Measurements from ENCODE around the gene INSM1.

INSM1 gene

GRCh38 chr20:20395903-20396568, 28.1 kb downstream of the INSM1 start:
- DNase-seq = no peak

GRCh38 chr20:20396794-20397193, 28.9 kb downstream of the INSM1 start:
- no peak for DNase-seq

- DNase-seq = no peak
Measured at GRCh38 chr20:20398123-20398522, 30.2 kb downstream of the INSM1 start.

GRCh38 chr20:20399531-20400500, 31.9 kb downstream of the INSM1 start:
- DNase-seq = no peak

DNA sequence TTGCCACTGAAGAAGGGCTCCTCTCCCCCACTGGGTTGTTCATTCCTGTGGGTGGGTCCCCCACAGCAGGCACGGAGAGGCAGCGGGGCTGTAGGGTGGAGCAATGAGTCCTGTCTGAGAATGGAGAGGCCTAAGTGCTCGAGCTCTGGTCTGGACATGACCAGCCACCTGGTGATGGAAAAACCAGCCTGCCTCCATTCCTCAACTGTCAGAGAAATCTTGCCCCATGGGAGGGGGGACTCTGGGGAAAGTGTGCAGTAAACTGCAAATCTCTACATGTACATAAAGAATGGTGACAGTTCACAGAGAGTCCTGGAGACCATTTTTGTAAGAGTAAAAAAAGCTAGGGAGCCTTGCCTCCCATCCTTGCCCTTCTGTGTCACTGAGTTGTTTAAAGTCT, 34.1 kb downstream of the INSM1 start:
- no peak for DNase-seq

DNA sequence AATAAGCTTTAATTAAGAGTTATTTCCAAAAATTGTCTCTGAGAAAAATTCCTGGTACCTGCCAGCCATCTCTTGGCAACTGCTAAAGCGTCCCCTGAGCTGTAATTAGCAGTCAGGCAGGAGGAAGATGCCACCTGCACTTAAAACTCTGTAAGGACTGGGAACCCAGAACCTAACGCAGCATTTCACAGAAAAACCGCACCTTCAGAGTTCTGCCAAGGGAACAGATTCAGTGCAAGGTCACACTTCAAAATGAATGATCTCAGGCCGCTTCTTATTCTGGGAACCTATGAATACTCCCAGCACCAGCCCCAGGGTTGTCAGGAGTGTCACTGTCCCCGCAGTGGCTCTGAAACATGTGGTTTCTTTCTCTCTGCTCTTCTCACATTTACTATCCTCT, 36.7 kb downstream of the INSM1 start:
- no peak for DNase-seq

- no peak for DNase-seq
Measured at GRCh38 chr20:20405623-20406022, 37.7 kb downstream of the INSM1 start.

DNA sequence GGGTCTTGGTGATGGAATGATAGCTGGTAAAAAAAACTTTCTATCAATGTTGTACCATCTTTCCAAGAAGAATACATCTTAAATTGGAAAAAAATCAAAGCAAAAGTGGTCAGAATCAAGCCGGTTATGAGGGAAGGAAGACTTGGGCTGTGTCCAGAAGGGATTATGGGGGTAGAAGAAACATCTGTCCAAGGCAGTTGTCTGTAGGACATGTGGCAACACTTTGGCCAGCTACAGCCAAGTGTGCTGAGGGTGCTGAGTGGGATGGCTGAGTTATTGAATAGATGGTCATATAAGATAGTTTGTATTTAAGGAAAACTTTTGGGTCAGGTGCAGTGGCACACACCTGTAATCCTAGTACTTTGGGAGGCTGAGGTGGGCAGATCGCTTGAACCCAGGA, 38.4 kb downstream of the INSM1 start:
- DNase-seq = no peak

DNA sequence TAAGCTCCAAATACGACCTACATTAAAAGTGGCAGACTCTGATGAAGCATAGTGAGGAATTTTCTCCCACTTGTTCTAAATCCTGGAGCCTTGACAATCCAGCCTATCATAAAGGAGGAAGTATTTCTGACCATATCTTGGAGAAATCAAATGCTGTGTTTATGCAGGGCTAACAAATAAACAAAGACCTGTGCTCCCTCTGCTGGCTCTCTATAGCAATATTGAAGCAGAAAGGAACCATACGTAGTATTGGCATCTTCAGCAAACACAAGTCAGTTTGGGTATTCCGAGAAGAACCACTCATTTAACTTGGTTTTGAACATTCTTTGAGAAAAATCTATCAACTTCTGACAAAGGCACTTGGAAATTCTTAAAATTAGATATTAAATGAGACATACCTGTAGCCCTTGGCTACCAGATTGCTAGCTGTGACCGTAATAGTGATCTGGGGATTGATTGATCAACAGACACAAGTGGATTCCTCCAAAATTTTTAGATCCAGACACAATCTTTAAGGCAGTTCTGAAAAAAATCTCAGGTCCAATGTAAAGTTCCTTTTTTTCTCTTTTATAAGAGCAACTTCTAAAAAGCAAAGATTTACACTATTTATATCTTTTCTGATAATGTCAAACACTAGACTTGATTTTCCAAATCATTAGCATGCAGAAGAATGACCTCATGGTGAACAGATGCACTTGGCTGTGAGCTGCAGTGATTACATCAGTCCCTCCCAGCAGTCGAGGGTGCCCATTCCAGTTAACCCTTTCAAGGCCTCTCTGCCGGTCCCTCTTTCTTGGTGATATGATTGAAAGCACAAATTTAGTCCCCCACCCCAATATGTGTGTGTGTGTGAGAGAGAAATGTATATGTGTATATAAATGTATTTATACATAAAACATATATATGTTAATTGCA, 40.2 kb downstream of the INSM1 start:
- peak; percentile 32 for DNase-seq

DNA sequence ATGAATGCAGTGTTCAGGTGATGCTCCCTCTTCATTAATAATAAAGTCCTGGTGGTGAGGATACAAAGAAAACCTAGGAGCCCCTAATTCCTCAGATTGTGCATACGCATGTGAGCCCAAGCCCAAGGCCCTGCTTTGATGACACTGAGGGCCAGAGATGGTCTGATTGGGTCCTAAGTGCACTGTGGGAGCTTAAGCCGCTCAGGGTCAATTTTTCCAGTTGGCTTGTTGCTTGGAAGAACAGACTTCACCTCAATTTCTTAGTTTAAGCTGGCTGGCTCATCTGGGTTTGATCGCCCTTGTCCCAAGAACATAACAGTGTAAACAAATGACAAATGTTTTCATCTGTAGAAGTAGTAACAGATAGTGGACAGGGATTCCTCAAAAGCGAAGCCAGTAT, 41.4 kb downstream of the INSM1 start:
- DNase-seq = no peak

DNA sequence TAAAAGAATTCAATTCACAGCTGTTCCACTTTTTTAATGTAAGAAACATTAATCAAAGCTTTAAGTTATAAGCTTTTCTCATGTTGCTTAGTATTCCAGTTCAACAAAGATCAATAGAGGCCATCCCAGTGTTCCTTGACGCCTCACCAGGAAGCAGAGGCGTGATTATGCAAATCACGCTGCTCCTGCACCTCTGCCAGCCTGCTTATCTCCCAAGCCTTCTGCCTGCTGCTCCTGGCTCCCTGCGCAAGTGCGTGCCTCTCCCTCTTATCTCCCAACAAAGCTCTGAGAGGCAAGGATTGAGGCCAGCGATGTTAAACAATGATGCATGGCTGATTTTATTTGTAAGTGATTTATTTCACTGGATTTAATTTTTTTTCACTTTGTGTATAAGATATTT, 42.8 kb downstream of the INSM1 start:
- no peak for DNase-seq

DNA sequence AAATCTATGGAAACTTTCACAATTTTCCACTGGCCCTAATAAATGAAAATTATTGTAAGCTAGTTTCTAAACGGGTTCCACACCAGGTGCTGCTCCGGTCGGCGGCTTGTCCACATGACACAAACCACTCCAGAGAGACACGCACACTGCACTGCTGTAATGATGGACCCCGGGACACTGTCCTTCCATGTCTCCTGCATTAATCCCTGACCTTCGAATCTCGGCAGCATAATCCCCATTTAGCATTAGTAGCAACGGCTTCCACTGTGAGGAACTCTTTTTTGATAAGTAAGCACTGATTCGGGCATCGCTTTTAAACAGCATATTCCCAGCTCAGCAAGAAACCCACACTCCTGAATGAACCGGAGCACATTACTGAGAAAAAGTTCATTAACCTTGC, 43.5 kb downstream of the INSM1 start:
- no peak for DNase-seq

- DNase-seq = no peak
Measured at GRCh38 chr20:20411836-20412235, 43.9 kb downstream of the INSM1 start.

GRCh38 chr20:20412750-20413149, 44.8 kb downstream of the INSM1 start:
- DNase-seq = no peak

DNA sequence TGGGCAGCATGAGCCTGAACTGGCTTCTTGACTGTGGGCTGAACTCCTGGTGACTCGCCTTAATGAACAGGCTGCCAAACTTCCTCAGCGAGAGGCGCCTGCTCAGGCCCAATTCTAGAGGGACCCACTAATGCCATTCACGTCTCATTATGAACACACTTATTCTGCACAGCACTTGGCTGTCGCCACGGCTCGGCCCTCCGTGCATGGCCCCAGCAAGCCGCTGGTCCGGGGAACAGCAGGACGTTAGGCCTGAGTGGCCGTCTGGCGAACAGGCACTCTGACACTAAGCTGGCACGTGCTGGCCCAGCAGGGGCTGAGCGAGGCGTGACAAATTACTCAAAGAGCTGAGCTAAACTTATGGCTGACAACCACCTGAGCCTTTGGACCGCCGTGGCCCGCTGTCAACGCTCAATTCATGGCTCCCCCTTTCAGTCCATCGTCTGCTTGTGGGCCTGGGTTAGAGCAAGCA, 45.9 kb downstream of the INSM1 start:
- no peak for DNase-seq

GRCh38 chr20:20414640-20415220, 46.8 kb downstream of the INSM1 start:
- no peak for DNase-seq

- DNase-seq = no peak
Measured at GRCh38 chr20:20415321-20415720, 47.4 kb downstream of the INSM1 start.

- DNase-seq = no peak
Measured at GRCh38 chr20:20417876-20418676, 50.2 kb downstream of the INSM1 start.

Data from EL (cell line).